CD4-positive, alpha-beta T cell treated with Interleukin-21 for 1 hour (primary cell): Measurements from ENCODE around the gene CCDC107.

Source experiments
- DNase-seq: peaks from one replicate; pipeline ENCODE4 v3.0.0-alpha.2; 2020

The CCDC107 gene

GRCh38 chr9:35686222-35687203, 28.4 kb downstream of the CCDC107 start:
- DNase-seq = no peak

- no peak for DNase-seq
Observed at GRCh38 chr9:35687306-35687705, 29.2 kb downstream of the CCDC107 start.

GRCh38 chr9:35687972-35688557, 30.0 kb downstream of the CCDC107 start:
- DNase-seq = no peak

GRCh38 chr9:35688558-35689541, 30.8 kb downstream of the CCDC107 start:
- no peak for DNase-seq

GRCh38 chr9:35689542-35690293, 31.6 kb downstream of the CCDC107 start, which contains the start of gene TPM2:
Gene TPM2 (minus strand): TSS chr9:35689925. CDS start chr9:35689817, 108 bp downstream.
- no peak for DNase-seq

GRCh38 chr9:35690294-35690613, 32.2 kb downstream of the CCDC107 start:
- DNase-seq = no peak

GRCh38 chr9:35690614-35691333, 32.7 kb downstream of the CCDC107 start:
- peak; percentile 34 for DNase-seq

- no peak for DNase-seq
Observed at GRCh38 chr9:35691334-35691650, 33.2 kb downstream of the CCDC107 start.

GRCh38 chr9:35691757-35692301, 33.7 kb downstream of the CCDC107 start:
- no peak for DNase-seq

- DNase-seq = no peak
Observed at GRCh38 chr9:35695943-35696401, 37.9 kb downstream of the CCDC107 start.

- peak; percentile 69 for DNase-seq
Observed at GRCh38 chr9:35696520-35697215, 38.6 kb downstream of the CCDC107 start.

- no peak for DNase-seq
Observed at GRCh38 chr9:35697486-35697885, 39.4 kb downstream of the CCDC107 start.

GRCh38 chr9:35698231-35698630, 40.1 kb downstream of the CCDC107 start:
- no peak for DNase-seq

- DNase-seq = no peak
Observed at GRCh38 chr9:35700031-35700430, 41.9 kb downstream of the CCDC107 start.

GRCh38 chr9:35700942-35701341, 42.9 kb downstream of the CCDC107 start:
- no peak for DNase-seq

- DNase-seq = no peak
Observed at GRCh38 chr9:35702696-35703095, 44.6 kb downstream of the CCDC107 start.

- DNase-seq = no peak
Observed at GRCh38 chr9:35703906-35704672, 46.0 kb downstream of the CCDC107 start.

- no peak for DNase-seq
Observed at GRCh38 chr9:35705372-35705771, 47.3 kb downstream of the CCDC107 start.

- DNase-seq = no peak
Observed at GRCh38 chr9:35705836-35706430, 47.8 kb downstream of the CCDC107 start.
